Osteocyte (in vitro differentiated cells): ENCODE results near the gene TPST2. TPM values are rescaled to one million over a fixed set of nuclear protein-coding genes. Genes with fewer than 3 reads are reported as not detected.

Experiments used
- DNase-seq: peaks from one replicate; pipeline ENCODE4 v3.0.0; 2021; ENCODE audit warnings: mixed read lengths; ENCODE audit not compliant: unreplicated experiment; ENCODE audit errors: extremely low spot score
- H3K27ac Mint-ChIP-seq: one replicate; pipeline ENCODE4 v1.8.0; 2021; ENCODE audit warnings: mild to moderate bottlenecking, mixed read lengths; ENCODE audit not compliant: unreplicated experiment
- H3K27me3 Mint-ChIP-seq: one replicate; pipeline ENCODE4 v1.8.0; 2021; ENCODE audit warnings: mixed read lengths; ENCODE audit not compliant: unreplicated experiment
- H3K36me3 Mint-ChIP-seq: one replicate; pipeline ENCODE4 v1.8.0; 2021; ENCODE audit warnings: mixed read lengths; ENCODE audit not compliant: unreplicated experiment
- H3K4me1 Mint-ChIP-seq: one replicate; pipeline ENCODE4 v1.8.0; 2021; ENCODE audit warnings: mixed read lengths; ENCODE audit not compliant: unreplicated experiment
- H3K4me3 Mint-ChIP-seq: one replicate; pipeline ENCODE4 v1.8.0; 2021; ENCODE audit warnings: mild to moderate bottlenecking, moderate library complexity, mixed read lengths; ENCODE audit not compliant: unreplicated experiment
- H3K9me3 Mint-ChIP-seq: one replicate; pipeline ENCODE4 v1.8.0; 2021; ENCODE audit warnings: mixed read lengths; ENCODE audit not compliant: unreplicated experiment
- CTCF ChIP-seq: fragments of 200-600 bp; sonication (generic); IDR thresholded peaks from 2 replicates; pipeline ENCODE4 v1.5.0; 2021; ENCODE audit warnings: antibody characterized with exemption, mild to moderate bottlenecking, moderate library complexity
- total RNA-seq: library from RNA; stranded (reverse); gene quantifications from 2 replicates; pipeline ENCODE4 v1.2.1, GENCODE V29; 2021

TPST2 gene
- total RNA-seq, 1 donor from 2014 or later = 16.3 TPM

GRCh38 chr22:26604368-26604767 is 14.4 kb upstream of the TPST2 start:
- peaks cover 18% of the 10 kb centered on the region for H3K27me3 Mint-ChIP-seq
- H3K9me3 Mint-ChIP-seq = no peaks in the 10 kb centered on the region
- no peaks in the 10 kb centered on the region for H3K36me3 Mint-ChIP-seq
- H3K4me1 Mint-ChIP-seq = no peaks in the 10 kb centered on the region
- H3K4me3 Mint-ChIP-seq = no peak overlapping the region
- H3K27ac Mint-ChIP-seq = no peak overlapping the region
- no peak for TF ChIP-seq CTCF
- DNase-seq = no peak

- DNase-seq = no peak
- no peak overlapping the region for H3K4me3 Mint-ChIP-seq
- H3K9me3 Mint-ChIP-seq = no peaks in the 10 kb centered on the region
- no peak overlapping the region for H3K27ac Mint-ChIP-seq
- no peaks in the 10 kb centered on the region for H3K4me1 Mint-ChIP-seq
- TF ChIP-seq CTCF = no peak
- no peaks in the 10 kb centered on the region for H3K36me3 Mint-ChIP-seq
- H3K27me3 Mint-ChIP-seq = peaks cover 31% of the 10 kb centered on the region
Observed at GRCh38 chr22:26602127-26602526, 12.2 kb upstream of the TPST2 start.

- H3K4me1 Mint-ChIP-seq = no peaks in the 10 kb centered on the region
- DNase-seq = no peak
Observed at GRCh38 chr22:26601726-26602125, 11.8 kb upstream of the TPST2 start.

GRCh38 chr22:26599505-26599904 is 9.6 kb upstream of the TPST2 start:
- no peak overlapping the region for H3K4me3 Mint-ChIP-seq
- peaks cover 45% of the 10 kb centered on the region for H3K27me3 Mint-ChIP-seq
- no peaks in the 10 kb centered on the region for H3K4me1 Mint-ChIP-seq
- no peak for TF ChIP-seq CTCF
- H3K27ac Mint-ChIP-seq = no peak overlapping the region
- no peaks in the 10 kb centered on the region for H3K36me3 Mint-ChIP-seq
- DNase-seq = no peak
- H3K9me3 Mint-ChIP-seq = no peaks in the 10 kb centered on the region

More at GRCh38 chr22:26601726-26602125, 11.8 kb upstream of the TPST2 start:
- H3K27ac Mint-ChIP-seq = no peak overlapping the region
- H3K36me3 Mint-ChIP-seq = no peaks in the 10 kb centered on the region
- H3K4me3 Mint-ChIP-seq = no peak overlapping the region
- H3K9me3 Mint-ChIP-seq = no peaks in the 10 kb centered on the region
- peaks cover 35% of the 10 kb centered on the region for H3K27me3 Mint-ChIP-seq
- TF ChIP-seq CTCF = no peak

GRCh38 chr22:26597480-26597879 is 7.5 kb upstream of the TPST2 start:
- Mint-ChIP-seq H3K27me3 (peaks cover 59% of the 10 kb centered on the region), H3K9me3 (no peaks in the 10 kb centered on the region), H3K27ac (no peak overlapping the region), H3K36me3 (no peaks in the 10 kb centered on the region), H3K4me1 (no peaks in the 10 kb centered on the region), H3K4me3 (no peak overlapping the region)
- TF ChIP-seq CTCF = no peak
- no peak for DNase-seq
